GM12891 (cell line): ENCODE results near the gene RUSF1.

Experiments
- DNase-seq: peaks from one replicate; pipeline ENCODE4 v3.0.0; 2011; ENCODE audit warnings: low spot score; ENCODE audit not compliant: insufficient read length
- FAIRE-seq: peaks from 2 replicates; lab custom pipeline; 2011; peaks lifted over from hg19 to GRCh38; lab: Jason Lieb, UNC
- PAX5 ChIP-seq: IDR thresholded peaks from 2 replicates; pipeline ENCODE4 v1.6.1; 2011; ENCODE audit warnings: low read length, moderate library complexity, mild to moderate bottlenecking; ENCODE audit not compliant: insufficient read depth, severe bottlenecking
- POLR2A ChIP-seq: IDR thresholded peaks from 2 replicates; pipeline ENCODE4 v1.6.1; 2011; ENCODE audit warnings: low read depth, low read length, control low read depth
- POLR2AphosphoS5 ChIP-seq: IDR thresholded peaks from 2 replicates; pipeline ENCODE4 v1.6.1; 2011; ENCODE audit warnings: low read depth, low read length, control low read depth
- POU2F2 ChIP-seq: IDR thresholded peaks from 2 replicates; pipeline ENCODE4 v1.6.1; 2011; ENCODE audit warnings: low read depth, mild to moderate bottlenecking, control low read depth, low read length, moderate library complexity
- SPI1 ChIP-seq: IDR thresholded peaks from 2 replicates; pipeline ENCODE4 v1.6.1; 2011; ENCODE audit warnings: low read depth, low read length, control low read depth
- TAF1 ChIP-seq: IDR thresholded peaks from 2 replicates; pipeline ENCODE4 v1.6.1; 2011; ENCODE audit warnings: low read depth, low read length, control low read depth

The RUSF1 gene

GRCh38 chr16:31478956-31479355 is 29.2 kb downstream of the RUSF1 start:
- DNase-seq = no peak
- TF ChIP-seq POU2F2 (no peak), POLR2A (no peak), TAF1 (no peak), PAX5 (no peak), POLR2AphosphoS5 (no peak), SPI1 (no peak)
- no peak for FAIRE-seq

GRCh38 chr16:31477220-31478216 is 30.7 kb downstream of the RUSF1 start:
- TF ChIP-seq POLR2A (no peak), POU2F2 (no peak), POLR2AphosphoS5 (no peak), SPI1 (no peak), PAX5 (no peak), TAF1 (no peak)
- FAIRE-seq (no peak), DNase-seq (peak; percentile 64)

GRCh38 chr16:31476303-31477219 is 31.6 kb downstream of the RUSF1 start:
- DNase-seq (peak; percentile 87), FAIRE-seq (no peak)
- TF ChIP-seq POLR2A = no peak
- no peak for TF ChIP-seq SPI1
- no peak for TF ChIP-seq POU2F2
- no peak for TF ChIP-seq PAX5
- TF ChIP-seq TAF1 = no peak
- TF ChIP-seq POLR2AphosphoS5 = no peak

GRCh38 chr16:31475946-31476302 is 32.3 kb downstream of the RUSF1 start:
- TF ChIP-seq PAX5 (no peak), POLR2AphosphoS5 (no peak), POU2F2 (no peak), POLR2A (no peak), TAF1 (no peak), SPI1 (no peak)
- no peak for FAIRE-seq

GRCh38 chr16:31474773-31475738 is 33.1 kb downstream of the RUSF1 start:
- DNase-seq (no peak), FAIRE-seq (no peak)
- no peak for TF ChIP-seq POU2F2
- no peak for TF ChIP-seq POLR2A
- no peak for TF ChIP-seq TAF1
- no peak for TF ChIP-seq POLR2AphosphoS5
- TF ChIP-seq PAX5 = no peak
- no peak for TF ChIP-seq SPI1

More at GRCh38 chr16:31475946-31476302, 32.3 kb downstream of the RUSF1 start:
- DNase-seq = no peak

- no peak for FAIRE-seq
- DNase-seq = no peak
- TF ChIP-seq PAX5 (no peak), POU2F2 (no peak), TAF1 (no peak), SPI1 (no peak), POLR2AphosphoS5 (no peak), POLR2A (no peak)
These were observed 33.9 kb downstream of the RUSF1 start for GRCh38 chr16:31474173-31474714.

GRCh38 chr16:31473264-31473984 is 34.8 kb downstream of the RUSF1 start:
- TF ChIP-seq SPI1 = no peak
- no peak for TF ChIP-seq POLR2AphosphoS5
- TF ChIP-seq PAX5 = no peak
- no peak for TF ChIP-seq POU2F2
- TF ChIP-seq POLR2A = no peak
- no peak for TF ChIP-seq TAF1
- DNase-seq (no peak), FAIRE-seq (no peak)
